Measurements from ENCODE around the gene PUSL1.
"Not testable (repeated sequence)": the region's sequence is repeated elsewhere in the genome, so short reads cannot be mapped to it uniquely, and the experiment has no call there.

The PUSL1 gene

GRCh38 chr1:1311107-1312104 lies 3.0 kb downstream of the PUSL1 start:
- peak; percentile 47 to 51 for DNase-seq

GRCh38 chr1:1312450-1313314 lies 4.3 kb downstream of the PUSL1 start:
- DNase-seq: no peak

DNA sequence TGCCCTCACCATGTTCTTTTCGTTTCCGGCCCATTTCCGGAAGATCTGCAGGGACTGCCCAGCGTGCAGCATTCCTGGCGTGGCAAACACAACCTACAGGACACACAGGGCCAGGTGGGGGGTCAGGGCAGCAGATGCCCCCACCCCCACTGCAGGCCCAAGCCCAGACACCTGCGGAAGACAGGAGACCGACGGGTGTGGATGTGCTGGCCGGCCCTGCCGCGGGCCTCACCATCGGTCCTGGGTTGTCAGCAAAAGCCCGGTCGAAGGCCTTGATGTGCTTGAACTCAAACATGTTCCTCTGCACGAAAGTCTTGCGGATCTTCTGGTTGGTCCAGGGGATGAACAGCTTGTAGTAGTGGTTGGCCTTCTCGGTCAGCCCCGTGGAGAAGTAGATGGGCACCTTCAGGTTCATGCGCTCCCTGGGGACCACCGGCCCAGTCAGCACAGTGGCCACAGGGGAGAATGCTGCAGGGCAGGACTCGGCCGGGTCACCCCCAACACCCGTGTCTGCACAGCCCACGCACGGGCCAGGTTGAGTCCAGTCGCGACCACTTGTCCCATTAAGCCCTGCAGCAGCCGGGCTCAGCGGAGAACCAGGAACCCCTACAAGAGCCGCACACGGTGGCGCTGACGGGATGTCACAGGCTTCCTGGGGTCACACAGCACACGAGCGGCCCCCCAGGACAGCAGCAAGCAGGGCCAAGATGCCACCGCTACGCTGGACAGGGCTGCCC lies 5.3 kb downstream of the PUSL1 start:
- DNase-seq: no peak

DNA sequence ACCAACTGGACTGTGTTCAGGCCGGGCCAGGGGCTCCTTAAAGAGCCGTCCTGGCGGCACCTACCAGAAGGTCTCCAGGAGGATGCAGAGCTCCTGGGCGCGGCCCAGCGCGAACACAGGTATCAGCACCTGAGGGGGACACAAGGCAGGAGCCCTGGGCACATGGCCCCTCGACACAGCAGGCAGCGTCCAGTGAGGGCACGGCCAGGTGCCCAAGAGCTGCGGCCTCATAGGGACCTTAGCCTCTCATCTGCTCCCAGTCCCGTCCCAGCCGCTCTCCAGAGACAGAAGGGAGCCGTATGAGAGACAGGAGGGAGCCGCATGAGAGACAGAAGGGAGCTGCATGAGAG lies 5.8 kb downstream of the PUSL1 start:
- no peak for DNase-seq

- no peak for DNase-seq
Observed at GRCh38 chr1:1314678-1315335, 6.4 kb downstream of the PUSL1 start.

GRCh38 chr1:1315435-1315954 lies 7.1 kb downstream of the PUSL1 start:
- DNase-seq: no peak

DNA sequence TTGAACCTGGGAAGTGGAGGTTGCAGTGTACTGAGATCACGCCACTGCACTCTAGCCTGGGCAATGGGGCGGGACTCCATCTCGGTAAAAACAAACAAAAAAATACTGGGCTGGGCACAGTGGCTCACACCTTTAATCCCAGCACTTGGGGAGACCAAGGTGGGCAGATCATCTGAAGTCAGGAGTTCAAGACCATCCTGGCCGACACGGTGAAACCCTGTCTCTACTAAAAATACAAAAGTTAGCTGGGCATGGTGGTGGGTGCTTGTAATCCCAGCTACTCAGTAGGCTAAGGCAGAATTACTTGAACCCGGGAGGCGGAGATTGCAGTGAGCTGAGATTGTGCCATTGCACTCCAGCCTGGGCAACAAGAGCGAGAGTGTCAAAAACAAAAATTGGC lies 7.8 kb downstream of the PUSL1 start:
- not testable (repeated sequence) for DNase-seq

- no peak for DNase-seq
Observed at GRCh38 chr1:1317420-1317819, 9.0 kb downstream of the PUSL1 start.

DNA sequence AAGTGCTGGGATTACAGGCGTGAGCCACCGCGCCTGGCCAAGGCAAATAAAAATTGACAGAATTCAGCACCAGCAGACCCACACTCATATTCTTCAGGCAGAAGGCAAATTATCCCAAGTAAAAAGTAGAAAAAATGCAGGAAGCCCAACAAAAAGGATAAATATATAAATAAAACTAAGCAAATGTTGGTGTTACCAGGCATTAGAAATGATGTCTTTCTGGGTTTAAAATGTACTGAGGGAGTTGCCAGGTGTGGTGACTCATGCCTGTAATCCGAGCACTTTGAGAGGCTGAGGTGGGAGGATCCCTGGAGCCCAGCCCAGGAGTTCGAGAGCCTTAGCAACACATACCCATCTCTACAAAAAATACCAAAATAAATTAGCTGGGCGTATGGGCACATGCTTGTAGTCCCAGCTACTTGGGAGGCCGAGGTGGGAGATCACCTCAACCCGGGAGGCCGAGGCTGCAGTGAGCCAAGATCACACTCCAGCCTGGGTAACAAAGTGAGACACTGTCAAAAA lies 9.8 kb downstream of the PUSL1 start:
- DNase-seq: peak; percentile 62 to 66

- DNase-seq: no peak
Observed at GRCh38 chr1:1318777-1319645, 10.6 kb downstream of the PUSL1 start.

- DNase-seq: no peak
Observed at GRCh38 chr1:1319646-1319941, 11.2 kb downstream of the PUSL1 start.

GRCh38 chr1:1320666-1321448 lies 12.5 kb downstream of the PUSL1 start:
- DNase-seq: no peak

DNA sequence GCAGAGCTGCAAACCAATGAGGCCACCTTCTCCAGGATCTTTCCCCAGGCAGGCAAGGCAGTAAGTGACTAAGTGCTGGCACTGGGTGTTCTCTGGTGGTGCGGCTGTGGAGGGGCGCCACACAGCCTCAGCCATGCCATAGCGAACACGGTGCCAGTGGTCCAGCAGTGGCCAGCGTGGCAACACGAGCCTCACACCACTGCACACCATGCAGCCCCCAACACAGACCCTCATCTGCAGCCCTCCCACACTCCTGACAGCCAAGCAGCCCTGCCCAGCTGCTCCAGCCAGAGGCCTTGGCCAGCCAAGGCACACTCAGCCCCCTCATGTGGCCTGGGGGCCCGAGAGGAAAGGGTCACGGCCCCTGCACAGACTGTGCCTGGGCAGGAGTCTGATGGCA lies 13.1 kb downstream of the PUSL1 start:
- DNase-seq: no peak

GRCh38 chr1:1322418-1322817 lies 14.0 kb downstream of the PUSL1 start:
- DNase-seq: no peak

- DNase-seq: no peak
Observed at GRCh38 chr1:1322952-1323351, 14.6 kb downstream of the PUSL1 start.

- DNase-seq: no peak
Observed at GRCh38 chr1:1324084-1324523, 15.7 kb downstream of the PUSL1 start.

GRCh38 chr1:1324524-1325287 lies 16.3 kb downstream of the PUSL1 start, which contains the start of the genes CPTP and INTS11:
Gene CPTP, plus strand, starts transcription at chr1:1324802. Its CDS starts 2,109 bp downstream, at chr1:1326911.
Gene INTS11, minus strand, starts transcription at chr1:1324660. Its CDS starts 52 bp downstream, at chr1:1324608.
- DNase-seq: peak; percentile 79 to 85

DNA sequence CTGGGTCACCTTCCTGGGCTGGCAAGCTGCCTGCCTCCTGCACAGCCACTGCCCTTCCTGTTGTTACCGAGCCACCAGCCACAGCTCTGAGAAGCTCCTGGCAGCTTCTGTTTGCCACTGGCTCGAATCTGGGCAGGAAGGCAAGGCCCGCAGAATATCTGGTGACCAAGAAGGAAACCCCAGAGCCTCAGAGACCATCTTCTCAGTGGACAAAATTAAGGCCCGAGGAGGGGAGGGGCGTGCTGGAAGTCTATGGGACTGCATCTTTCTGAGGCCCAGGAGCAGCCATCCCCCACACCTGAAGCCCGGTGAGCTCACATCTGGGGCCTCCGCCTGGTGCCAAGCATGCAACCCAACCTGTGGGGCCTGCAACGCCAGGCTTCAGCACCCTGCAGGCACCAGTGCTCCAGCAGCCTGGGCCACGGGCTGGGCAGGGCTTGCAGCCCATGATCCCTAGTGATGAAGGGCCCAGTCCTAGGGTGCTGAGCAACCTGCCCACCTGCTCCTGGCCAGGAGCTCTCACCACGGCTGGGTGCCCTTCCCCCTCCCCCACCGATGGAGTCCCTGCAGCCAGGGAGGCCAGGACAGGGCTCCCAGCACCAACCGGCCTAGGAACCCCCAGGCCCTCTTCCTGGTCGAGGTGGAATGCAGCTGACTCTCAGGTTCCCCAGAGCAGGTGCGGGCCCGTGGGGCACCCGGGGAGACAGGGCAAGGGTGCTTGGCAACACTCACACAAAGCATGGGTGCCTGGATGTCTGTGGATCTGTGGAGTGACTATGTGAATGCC lies 17.1 kb downstream of the PUSL1 start:
- DNase-seq: no peak

Measured in SHP77 (cell line).